Lung (tissue), 12 donors: ENCODE results near the gene RCSD1. TPM values are rescaled to one million over a fixed set of nuclear protein-coding genes. Genes with fewer than 3 reads are reported as not detected.

Source experiments
- ATAC-seq: fragments of 200-7000 bp; cut with Tn5 transposase; one replicate; pipeline ENCODE4 v1.9.1; 2020; ENCODE audit warnings: moderate number of reproducible peaks; ENCODE audit not compliant: insufficient read depth, low FRiP score
- DNase-seq, 3 donors: peaks; one replicate each; pipeline ENCODE4 v3.0.0-alpha.2; 2013 to 2017
- H3K27ac ChIP-seq, 2 donors: one replicate each; pipeline ENCODE4 v1.5.1; 2013; ENCODE audit warnings: mild to moderate bottlenecking in 2 of 2, moderate library complexity in 2 of 2, control low read depth in 1 of 2, inconsistent platforms in 1 of 2, low read depth in 1 of 2, low read length in 1 of 2
- H3K27me3 ChIP-seq, 3 donors: one replicate each; pipeline ENCODE4 v1.5.1; 2013; ENCODE audit warnings: low read length in 2 of 3; ENCODE audit not compliant: control insufficient read depth in 3 of 3, insufficient read depth in 3 of 3
- H3K36me3 ChIP-seq, 4 donors: one replicate each; pipeline ENCODE4 v1.5.1; 2013; ENCODE audit warnings: low read length in 4 of 4, mild to moderate bottlenecking in 1 of 4, moderate library complexity in 1 of 4; ENCODE audit not compliant: control insufficient read depth in 4 of 4, insufficient read depth in 4 of 4
- H3K4me1 ChIP-seq, 5 donors: one replicate each; pipeline ENCODE4 v1.5.1; 2013; ENCODE audit warnings: low read length in 5 of 5, mild to moderate bottlenecking in 2 of 5, moderate library complexity in 1 of 5; ENCODE audit not compliant: control insufficient read depth in 5 of 5, insufficient read depth in 5 of 5
- H3K4me3 ChIP-seq: one replicate; pipeline ENCODE4 v1.5.1; 2013; ENCODE audit warnings: mild to moderate bottlenecking, control low read depth, moderate library complexity
- H3K9ac ChIP-seq, 2 donors: one replicate each; pipeline ENCODE4 v1.5.1; 2013; ENCODE audit warnings: low read length in 2 of 2, control low read depth in 1 of 2; ENCODE audit not compliant: insufficient read depth in 1 of 2
- H3K9me3 ChIP-seq, 4 donors: one replicate each; pipeline ENCODE4 v1.5.1; 2013; ENCODE audit warnings: low read length in 3 of 4, mild to moderate bottlenecking in 1 of 4, moderate library complexity in 1 of 4; ENCODE audit not compliant: control insufficient read depth in 4 of 4, insufficient read depth in 3 of 4
- WGBS, 2 donors: extraction: QIAGEN DNeasy Blood & Tissue Kit; methylation state at CpG; one replicate each; pipeline ENCODE4 v1.1.7; 2013; 5-methylcytosine and 5-hydroxymethylcytosine counted together
- polyA plus RNA-seq, 2 donors: library from polyadenylated mRNA; stranded (reverse); fragments of 200-250 nt; gene quantifications; one replicate each; pipeline ENCODE4 v1.2.1, GENCODE V29; 2013
- total RNA-seq, 2 donors: library from RNA; depleted of rRNA in 1 of 2; stranded (reverse); fragments of >200 nt in 1 of 2; gene quantifications; one replicate each; pipeline ENCODE4 v1.2.1, GENCODE V29; 2014 to 2021
- TF ChIP-seq, protein P1 (sequence below): IDR thresholded peaks from 2 replicates; pipeline ENCODE4 v1.5.1; 2012; ENCODE audit warnings: mild to moderate bottlenecking; ENCODE audit errors: control extremely low read depth, extremely low read depth
- donor health status: control.
- donor health status: control.
- donor health status: Bipolar disorder and iron deficiency.
- donor health status: healthy.
- donor health status: DM: yes; HTN: yes; CAD: no.

RCSD1 gene
- total and polyA plus RNA-seq, 4 donors = 7.6 to 29.4 (median 23.8) TPM

DNA sequence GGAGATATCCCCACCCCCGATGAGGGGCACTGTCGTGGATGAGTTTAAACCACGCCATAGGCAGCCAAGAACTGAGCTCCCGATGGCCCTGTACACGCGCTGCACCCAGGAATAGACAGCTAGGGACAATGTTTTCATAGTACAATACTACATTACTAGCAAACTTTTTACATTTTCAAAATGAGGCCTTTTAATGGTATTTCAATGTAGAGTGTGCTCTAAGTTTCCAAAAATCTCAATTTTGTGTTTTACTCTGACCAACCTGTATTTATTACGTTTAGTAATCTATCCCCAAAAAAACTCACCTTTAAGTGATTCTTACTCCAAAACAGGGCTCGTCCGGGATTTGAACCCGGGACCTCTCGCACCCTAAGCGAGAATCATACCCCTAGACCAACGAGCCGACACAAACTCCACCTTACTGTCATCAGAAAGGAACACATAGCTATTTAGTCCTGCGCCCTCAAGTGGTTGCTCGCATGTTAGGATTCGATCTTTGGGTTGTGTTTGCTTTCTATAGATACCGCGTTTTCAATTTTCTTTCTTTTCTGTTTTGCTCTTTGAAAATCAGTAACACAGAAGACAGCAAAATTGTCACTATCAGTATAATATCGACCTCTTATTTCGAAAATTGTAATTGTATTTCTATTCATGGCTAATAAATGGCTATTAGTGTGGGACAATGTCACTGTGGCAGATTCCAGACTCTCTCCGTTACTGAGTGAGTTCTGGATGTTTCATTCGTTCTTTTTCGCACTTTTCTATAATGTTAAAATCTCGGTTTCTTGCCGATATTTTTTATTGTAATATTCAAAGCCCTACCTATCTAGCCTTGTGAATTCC is 85.3 kb downstream of the RCSD1 start:
- TF ChIP-seq, protein P1, sequence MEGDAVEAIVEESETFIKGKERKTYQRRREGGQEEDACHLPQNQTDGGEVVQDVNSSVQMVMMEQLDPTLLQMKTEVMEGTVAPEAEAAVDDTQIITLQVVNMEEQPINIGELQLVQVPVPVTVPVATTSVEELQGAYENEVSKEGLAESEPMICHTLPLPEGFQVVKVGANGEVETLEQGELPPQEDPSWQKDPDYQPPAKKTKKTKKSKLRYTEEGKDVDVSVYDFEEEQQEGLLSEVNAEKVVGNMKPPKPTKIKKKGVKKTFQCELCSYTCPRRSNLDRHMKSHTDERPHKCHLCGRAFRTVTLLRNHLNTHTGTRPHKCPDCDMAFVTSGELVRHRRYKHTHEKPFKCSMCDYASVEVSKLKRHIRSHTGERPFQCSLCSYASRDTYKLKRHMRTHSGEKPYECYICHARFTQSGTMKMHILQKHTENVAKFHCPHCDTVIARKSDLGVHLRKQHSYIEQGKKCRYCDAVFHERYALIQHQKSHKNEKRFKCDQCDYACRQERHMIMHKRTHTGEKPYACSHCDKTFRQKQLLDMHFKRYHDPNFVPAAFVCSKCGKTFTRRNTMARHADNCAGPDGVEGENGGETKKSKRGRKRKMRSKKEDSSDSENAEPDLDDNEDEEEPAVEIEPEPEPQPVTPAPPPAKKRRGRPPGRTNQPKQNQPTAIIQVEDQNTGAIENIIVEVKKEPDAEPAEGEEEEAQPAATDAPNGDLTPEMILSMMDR = peak; percentile 73

DNA sequence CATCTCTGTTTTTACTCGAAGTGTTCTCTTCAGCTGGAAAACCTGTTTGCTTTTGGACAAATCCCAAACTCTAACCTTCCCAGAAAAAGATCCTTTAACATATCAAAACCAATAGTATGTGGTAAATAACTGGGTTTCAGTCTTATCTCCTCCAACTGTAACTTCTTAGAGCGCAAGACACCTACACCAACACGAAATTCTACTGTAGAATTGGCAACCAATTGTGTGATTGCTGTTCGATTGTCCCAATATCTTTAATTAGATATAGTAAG is 85.9 kb downstream of the RCSD1 start:
- Histone ChIP-seq H3K27me3 (no peaks in the 10 kb centered on the region), H3K36me3 (no peaks in the 10 kb centered on the region), H3K27ac (no peak overlapping the region), H3K9ac (peak overlapping the region in 1 of 2 donors; percentile 70), H3K9me3 (no peaks in the 10 kb centered on the region), H3K4me3 (no peak overlapping the region), H3K4me1 (peaks cover 0 to 5% (median 0%) of the 10 kb centered on the region in 5 donors)
- DNase-seq (no peak), ATAC-seq (no peak)
- TF ChIP-seq, protein P1 = no peak
- 0 to 2% methylated on average over 4 of the region's 4 CpGs for WGBS, 2 donors

More for the DNA sequence above, 85.3 kb downstream of the RCSD1 start:
- Histone ChIP-seq H3K9me3 (no peaks in the 10 kb centered on the region), H3K36me3 (no peaks in the 10 kb centered on the region), H3K9ac (peak overlapping the region in 1 of 2 donors; percentile 70), H3K27me3 (no peaks in the 10 kb centered on the region), H3K4me3 (peak overlapping the region; percentile 34), H3K27ac (peak overlapping the region; percentile 34 to 85), H3K4me1 (peaks cover 0 to 5% (median 0%) of the 10 kb centered on the region in 5 donors)
- 0% methylated on average over 26 of the region's 26 CpGs for WGBS, 2 donors
- DNase-seq (peak; percentile 89 to 95 (median 94)), ATAC-seq (peak; percentile 48)

DNA sequence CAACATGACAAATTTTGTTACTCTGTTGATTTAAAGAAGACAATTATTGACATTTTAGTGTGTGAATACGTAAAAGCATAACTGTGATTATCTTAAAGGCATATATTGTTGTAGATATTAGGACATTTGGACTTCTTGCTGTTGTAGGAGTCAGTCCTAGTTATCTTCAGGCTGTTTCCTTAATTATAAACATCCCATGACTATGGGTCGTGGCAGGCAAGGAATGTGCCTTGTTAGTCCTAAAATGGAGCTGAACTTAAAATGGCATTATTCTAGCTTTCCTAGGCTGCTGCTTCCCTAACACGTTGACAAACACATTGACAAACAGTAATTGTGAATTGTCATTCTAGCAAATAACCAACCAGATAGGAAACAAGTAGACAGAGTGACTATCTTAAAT is 87.3 kb downstream of the RCSD1 start:
- H3K36me3 ChIP-seq = no peaks in the 10 kb centered on the region
- DNase-seq = no peak
- ATAC-seq = no peak
- H3K4me3 ChIP-seq = no peak overlapping the region
- TF ChIP-seq, protein P1 = no peak
- no peak overlapping the region for H3K9ac ChIP-seq
- 81 to 83% methylated on average over 3 of the region's 3 CpGs for WGBS, 2 donors
- H3K9me3 ChIP-seq = no peaks in the 10 kb centered on the region
- no peak overlapping the region for H3K27ac ChIP-seq
- no peaks in the 10 kb centered on the region for H3K27me3 ChIP-seq
- peaks cover 0 to 9% (median 0%) of the 10 kb centered on the region in 5 donors for H3K4me1 ChIP-seq
